AG09309 (cell line): ENCODE data around the gene RPS6KC1.
"Not testable (repeated sequence)": the region's sequence is repeated elsewhere in the genome, so short reads cannot be mapped to it uniquely, and the experiment has no call there.

ENCODE experiments used
- DNase-seq: peaks from one replicate; pipeline ENCODE4 v3.0.0-alpha.2; 2010; ENCODE audit warnings: low read depth
- H3K4me3 ChIP-seq: 2 replicates; pipeline ENCODE4 v1.5.1; 2011; ENCODE audit warnings: mild to moderate bottlenecking, low read depth, low read length, moderate library complexity; ENCODE audit not compliant: control insufficient read depth
- CTCF ChIP-seq: IDR thresholded peaks from 2 replicates; pipeline ENCODE4 v1.5.1; 2011; ENCODE audit warnings: mild to moderate bottlenecking, low read depth, low read length, inconsistent platforms; ENCODE audit not compliant: insufficient read depth, control insufficient read depth; ENCODE audit errors: missing control alignments

Gene RPS6KC1

GRCh38 chr1:213186168-213186567 lies 135.1 kb downstream of the RPS6KC1 start:
- H3K4me3 ChIP-seq, result no peak overlapping the region
- no peak for TF ChIP-seq CTCF
- no peak for DNase-seq

- no peak for DNase-seq
- no peak overlapping the region for H3K4me3 ChIP-seq
- TF ChIP-seq CTCF, result no peak
Observed at GRCh38 chr1:213192026-213192425, 141.0 kb downstream of the RPS6KC1 start.

GRCh38 chr1:213194383-213194782 lies 143.3 kb downstream of the RPS6KC1 start:
- no peak for TF ChIP-seq CTCF
- DNase-seq, result no peak
- no peak overlapping the region for H3K4me3 ChIP-seq

- no peak for DNase-seq
- TF ChIP-seq CTCF, result no peak
- H3K4me3 ChIP-seq, result no peak overlapping the region
Observed at GRCh38 chr1:213194855-213195254, 143.8 kb downstream of the RPS6KC1 start.

GRCh38 chr1:213196328-213197054 lies 145.4 kb downstream of the RPS6KC1 start:
- not testable (repeated sequence) for H3K4me3 ChIP-seq, DNase-seq

DNA sequence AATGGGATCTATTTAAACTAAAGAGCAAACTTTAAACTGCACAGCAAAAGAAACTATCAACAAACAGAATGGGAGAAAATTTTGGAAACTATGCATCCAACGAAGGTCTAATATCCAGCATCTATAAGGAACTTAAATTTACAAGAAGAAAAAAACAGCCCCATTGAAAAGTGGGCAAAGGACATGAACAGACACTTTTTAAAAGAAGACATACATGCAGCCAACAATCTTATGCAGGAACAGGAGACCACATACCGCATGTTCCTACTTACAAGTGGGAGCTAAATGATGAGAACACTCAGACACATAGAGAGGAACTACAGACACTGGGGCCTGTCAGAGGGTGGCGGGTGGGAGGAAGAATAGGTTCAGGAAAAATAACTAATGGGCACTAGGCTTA lies 149.6 kb downstream of the RPS6KC1 start:
- H3K4me3 ChIP-seq, result no peak overlapping the region
- no peak for TF ChIP-seq CTCF
- no peak for DNase-seq

DNA sequence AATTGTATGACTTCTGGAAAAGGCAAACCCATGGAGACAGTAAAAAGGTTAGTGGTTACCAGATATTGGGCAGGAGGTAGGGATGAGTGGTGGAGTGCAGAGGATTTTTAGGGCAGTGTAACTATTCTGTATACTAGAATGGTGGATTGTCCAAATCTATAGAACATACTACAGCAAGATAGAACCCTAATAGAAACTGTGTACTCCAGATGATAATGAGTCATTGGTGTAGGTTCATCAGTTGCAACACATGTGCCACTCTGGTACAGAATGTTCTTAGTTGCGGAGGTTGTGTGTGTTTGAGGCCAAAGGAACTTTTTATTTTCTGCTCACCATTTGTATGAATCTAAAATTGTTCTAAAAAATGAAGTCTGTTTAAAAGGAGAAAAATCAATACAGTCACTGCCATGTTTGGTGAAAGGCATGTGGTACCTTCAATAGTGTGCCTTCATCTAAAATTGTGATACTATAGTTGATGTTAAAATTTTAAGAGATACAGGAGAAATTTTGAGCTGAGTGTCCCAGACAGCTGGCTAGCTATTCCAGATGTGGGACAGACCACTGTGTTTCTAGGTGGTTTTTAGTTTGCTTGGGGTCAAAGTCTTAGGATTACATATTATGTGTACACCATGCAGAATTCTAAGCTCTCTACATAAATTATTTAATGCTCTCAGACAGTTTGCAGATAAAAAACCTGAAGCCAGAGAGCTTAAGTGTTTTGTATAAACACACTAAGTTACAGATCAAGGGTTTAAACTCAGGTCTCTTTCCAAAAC lies 150.5 kb downstream of the RPS6KC1 start:
- no peak overlapping the region for H3K4me3 ChIP-seq
- TF ChIP-seq CTCF, result no peak
- DNase-seq, result no peak
